ENCODE measurements around the gene NRM.
"Not testable (repeated sequence)": the region's sequence is repeated elsewhere in the genome, so short reads cannot be mapped to it uniquely, and the experiment has no call there.

DNA sequence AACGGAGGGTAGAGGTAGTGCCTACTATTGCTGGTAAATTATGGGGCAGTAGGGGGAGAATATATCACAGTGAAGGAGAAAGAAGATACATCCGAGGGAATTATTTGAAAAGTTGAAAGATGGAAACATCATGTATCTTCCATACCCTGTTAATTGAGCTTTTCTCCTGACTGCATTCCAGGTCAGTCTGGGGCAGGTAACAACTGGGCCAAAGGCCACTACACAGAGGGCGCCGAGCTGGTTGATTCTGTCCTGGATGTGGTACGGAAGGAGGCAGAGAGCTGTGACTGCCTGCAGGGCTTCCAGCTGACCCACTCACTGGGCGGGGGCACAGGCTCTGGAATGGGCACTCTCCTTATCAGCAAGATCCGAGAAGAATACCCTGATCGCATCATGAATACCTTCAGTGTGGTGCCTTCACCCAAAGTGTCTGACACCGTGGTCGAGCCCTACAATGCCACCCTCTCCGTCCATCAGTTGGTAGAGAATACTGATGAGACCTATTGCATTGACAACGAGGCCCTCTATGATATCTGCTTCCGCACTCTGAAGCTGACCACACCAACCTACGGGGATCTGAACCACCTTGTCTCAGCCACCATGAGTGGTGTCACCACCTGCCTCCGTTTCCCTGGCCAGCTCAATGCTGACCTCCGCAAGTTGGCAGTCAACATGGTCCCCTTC, 32.5 kb upstream of the NRM start:
- TF ChIP-seq, protein P1, sequence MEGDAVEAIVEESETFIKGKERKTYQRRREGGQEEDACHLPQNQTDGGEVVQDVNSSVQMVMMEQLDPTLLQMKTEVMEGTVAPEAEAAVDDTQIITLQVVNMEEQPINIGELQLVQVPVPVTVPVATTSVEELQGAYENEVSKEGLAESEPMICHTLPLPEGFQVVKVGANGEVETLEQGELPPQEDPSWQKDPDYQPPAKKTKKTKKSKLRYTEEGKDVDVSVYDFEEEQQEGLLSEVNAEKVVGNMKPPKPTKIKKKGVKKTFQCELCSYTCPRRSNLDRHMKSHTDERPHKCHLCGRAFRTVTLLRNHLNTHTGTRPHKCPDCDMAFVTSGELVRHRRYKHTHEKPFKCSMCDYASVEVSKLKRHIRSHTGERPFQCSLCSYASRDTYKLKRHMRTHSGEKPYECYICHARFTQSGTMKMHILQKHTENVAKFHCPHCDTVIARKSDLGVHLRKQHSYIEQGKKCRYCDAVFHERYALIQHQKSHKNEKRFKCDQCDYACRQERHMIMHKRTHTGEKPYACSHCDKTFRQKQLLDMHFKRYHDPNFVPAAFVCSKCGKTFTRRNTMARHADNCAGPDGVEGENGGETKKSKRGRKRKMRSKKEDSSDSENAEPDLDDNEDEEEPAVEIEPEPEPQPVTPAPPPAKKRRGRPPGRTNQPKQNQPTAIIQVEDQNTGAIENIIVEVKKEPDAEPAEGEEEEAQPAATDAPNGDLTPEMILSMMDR (conservative IDR thresholded peaks at IDR 0.05; ENCODE audit: low read length) = not testable (repeated sequence)
- not testable (repeated sequence) for TF ChIP-seq EZH2phosphoT487 (IDR thresholded peaks at IDR 0.05; ENCODE audit: borderline replicate concordance, low read depth, low read length)
